Loucy (cell line): ENCODE measurements around the gene GUCY1A1.

Experiments used
- CTCF ChIP-seq: fragments of 200-600 bp; sonication (generic); conservative IDR thresholded peaks from 2 replicates; pipeline ENCODE4 v1.5.1; 2014; ENCODE audit warnings: mild to moderate bottlenecking, antibody characterized with exemption, low read length
- EZH2phosphoT487 ChIP-seq: fragments of 200-600 bp; IDR thresholded peaks from 2 replicates; pipeline ENCODE4 v1.6.1; 2018; ENCODE audit warnings: antibody characterized with exemption, mild to moderate bottlenecking, moderate library complexity, borderline replicate concordance

DNA sequence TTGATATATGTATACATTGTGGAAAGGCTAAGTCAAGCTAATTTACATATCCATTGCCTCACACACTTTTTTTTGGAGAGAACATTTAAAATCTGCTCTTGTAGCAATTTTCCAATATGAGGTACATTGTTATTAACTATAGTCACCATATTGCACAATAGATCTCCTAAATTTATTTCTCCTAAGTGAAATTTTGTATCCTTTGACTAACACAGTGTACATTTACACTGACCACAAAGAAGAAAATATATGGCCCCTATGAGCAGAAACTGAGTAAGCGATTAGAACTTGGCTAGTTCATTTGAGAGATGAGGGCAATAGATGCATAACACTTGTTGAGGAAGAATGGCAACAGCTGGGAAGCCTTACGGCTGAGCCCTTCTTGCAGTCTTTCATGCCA lies 71.9 kb downstream of the GUCY1A1 start:
- TF ChIP-seq CTCF: no peak
- TF ChIP-seq EZH2phosphoT487: no peak
